Measurements from ENCODE around the gene ANAPC5.
"Not testable (repeated sequence)": the region's sequence is repeated elsewhere in the genome, so short reads cannot be mapped to it uniquely, and the experiment has no call there.

ANAPC5 gene

DNA sequence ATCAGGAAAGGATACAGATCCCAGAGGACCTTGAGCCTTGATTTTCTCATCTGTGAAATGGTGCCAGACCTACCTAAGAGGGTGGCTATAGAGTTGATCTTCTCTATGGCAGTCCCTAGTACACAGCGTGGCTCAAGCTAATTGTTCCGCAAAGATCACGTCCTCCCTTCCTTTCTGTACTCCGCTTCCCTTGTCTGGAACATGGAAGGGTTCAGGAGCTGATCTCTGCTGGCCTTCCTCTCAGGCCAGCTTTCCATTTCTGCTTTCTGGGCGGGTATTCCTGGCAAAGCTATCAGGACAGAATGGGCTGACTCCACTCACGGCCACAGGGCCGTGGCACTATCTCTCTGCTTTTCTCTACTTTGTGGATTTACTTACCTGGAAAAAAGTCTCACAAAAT is 62.2 kb downstream of the ANAPC5 start:
- Histone ChIP-seq H3K9ac (ENCODE audit: low read depth, low read length) (no peak overlapping the region), H3K36me3 (ENCODE audit: insufficient read depth, low read depth, low read length) (peaks cover 8% of the 10 kb centered on the region; the same call in 1 of the 2 replicates), H3K27me3 (ENCODE audit: insufficient read depth, low read length) (no peaks in the 10 kb centered on the region)

DNA sequence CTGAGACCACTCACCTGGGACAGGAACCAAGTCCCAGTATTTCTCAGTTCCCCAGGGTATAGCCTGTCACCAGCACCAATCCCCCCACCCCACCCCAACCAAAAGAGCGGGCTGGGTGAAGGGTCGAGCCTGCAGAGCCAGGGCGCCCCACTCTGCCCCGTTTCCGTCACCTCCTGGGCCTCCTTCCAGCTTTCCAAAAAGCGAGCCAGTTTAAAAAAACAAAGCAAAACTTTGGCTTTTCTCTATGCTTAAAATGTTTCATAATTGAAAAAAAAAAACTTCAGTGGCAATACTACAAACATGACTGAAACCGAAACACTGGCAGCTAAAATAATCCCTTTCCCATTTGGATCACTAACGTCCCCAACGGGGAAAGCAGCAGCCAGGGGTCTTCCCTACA is 63.2 kb downstream of the ANAPC5 start:
- Histone ChIP-seq H3K27ac (ENCODE audit: low read length) (no peak overlapping the region), H3K4me1 (ENCODE audit: insufficient read depth, low read length) (peaks cover 6% of the 10 kb centered on the region; the same call in 1 of the 2 replicates), H3K4me3 (ENCODE audit: low read length) (no peak overlapping the region), H3K9ac (ENCODE audit: low read depth, low read length) (no peak overlapping the region), H3K36me3 (ENCODE audit: insufficient read depth, low read depth, low read length) (peaks cover 9% of the 10 kb centered on the region; the same call in 1 of the 2 replicates), H3K9me3 (ENCODE audit: insufficient read depth, low read depth, low read length) (no peaks in the 10 kb centered on the region), H3K27me3 (ENCODE audit: insufficient read depth, low read length) (no peaks in the 10 kb centered on the region)

More for the DNA sequence above, 62.2 kb downstream of the ANAPC5 start:
- Histone ChIP-seq H3K4me1 (ENCODE audit: insufficient read depth, low read length) (peaks cover 6% of the 10 kb centered on the region; the same call in 1 of the 2 replicates), H3K27ac (ENCODE audit: low read length) (no peak overlapping the region), H3K4me3 (ENCODE audit: low read length) (no peak overlapping the region), H3K9me3 (ENCODE audit: insufficient read depth, low read depth, low read length) (no peaks in the 10 kb centered on the region)

DNA sequence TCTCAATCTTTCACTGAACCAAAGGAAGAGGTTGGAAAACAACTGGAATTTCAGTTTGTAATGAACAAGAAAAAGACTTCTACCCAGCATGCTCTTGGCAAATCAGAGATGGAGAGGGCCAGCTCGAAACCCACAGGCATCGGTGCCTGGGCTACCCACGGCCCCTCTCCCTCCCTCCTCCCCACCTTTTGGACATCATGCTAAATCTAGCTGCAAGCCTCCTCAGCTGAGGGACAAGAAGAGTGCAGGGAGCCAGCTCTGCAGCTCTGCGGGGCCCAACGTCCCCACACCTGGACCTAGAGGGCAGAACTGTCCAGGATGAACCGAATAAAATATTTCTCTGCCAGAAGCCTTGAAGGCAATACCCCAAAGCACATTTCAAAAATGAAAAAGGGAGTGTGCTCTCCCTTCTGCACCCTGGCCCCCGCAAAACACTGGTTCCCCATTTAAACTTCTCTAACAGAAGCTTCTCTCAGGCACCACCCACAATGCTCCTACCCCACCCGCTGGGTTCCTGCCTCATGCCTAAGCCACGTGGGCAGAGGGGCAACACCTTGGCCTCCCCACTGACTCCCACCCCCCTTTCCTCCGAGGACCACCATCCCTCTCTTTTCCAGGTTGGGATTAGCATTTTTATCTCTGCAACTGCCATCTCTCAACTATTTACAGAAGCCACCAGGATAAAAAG is 63.9 kb downstream of the ANAPC5 start:
- Histone ChIP-seq H3K27ac (ENCODE audit: low read length) (no peak overlapping the region), H3K4me1 (ENCODE audit: insufficient read depth, low read length) (peaks cover 6% of the 10 kb centered on the region; the same call in 1 of the 2 replicates)

DNA sequence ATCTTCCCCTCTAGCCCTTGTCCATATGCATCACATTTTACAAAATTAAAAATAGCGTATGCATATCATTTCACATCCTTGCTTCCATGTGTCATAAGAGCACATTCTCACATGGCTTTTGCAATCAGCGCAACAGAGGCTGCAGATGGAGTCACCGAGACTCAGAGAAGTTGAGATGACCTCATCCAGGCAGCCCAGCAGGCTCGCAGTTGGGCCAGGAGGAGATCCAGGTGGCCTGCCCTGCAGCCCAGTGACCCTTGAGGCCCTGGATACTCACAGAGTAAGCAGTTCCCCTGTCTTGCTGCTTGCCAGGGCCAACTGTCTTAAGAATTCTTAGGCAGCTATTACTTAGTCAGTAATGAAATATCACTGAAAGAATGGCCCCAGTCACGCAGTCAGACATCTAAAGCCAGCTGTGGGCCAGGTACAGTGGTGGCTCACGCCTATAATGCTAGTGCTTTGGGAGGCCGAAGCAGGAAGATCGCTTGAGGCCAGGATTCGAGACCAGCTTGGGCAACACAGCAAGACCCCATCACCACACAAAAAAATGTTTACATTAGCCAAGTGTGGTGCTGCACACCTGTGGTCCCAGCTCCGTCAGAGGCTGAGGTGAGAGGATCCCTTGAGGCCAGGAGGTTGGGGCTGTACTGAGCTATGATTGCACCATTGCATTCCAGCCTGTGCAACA is 64.8 kb downstream of the ANAPC5 start:
- Histone ChIP-seq H3K27me3 (ENCODE audit: insufficient read depth, low read length) (no peaks in the 10 kb centered on the region), H3K4me3 (ENCODE audit: low read length) (no peak overlapping the region), H3K4me1 (ENCODE audit: insufficient read depth, low read length) (peaks cover 6% of the 10 kb centered on the region; the same call in 1 of the 2 replicates), H3K9ac (ENCODE audit: low read depth, low read length) (no peak overlapping the region), H3K36me3 (ENCODE audit: insufficient read depth, low read depth, low read length) (peaks cover 8% of the 10 kb centered on the region; the same call in 1 of the 2 replicates), H3K27ac (ENCODE audit: low read length) (no peak overlapping the region), H3K9me3 (ENCODE audit: insufficient read depth, low read depth, low read length) (no peaks in the 10 kb centered on the region)

More for the DNA sequence above, 63.9 kb downstream of the ANAPC5 start:
- H3K36me3 ChIP-seq (ENCODE audit: insufficient read depth, low read depth, low read length), result peaks cover 12% of the 10 kb centered on the region; the same call in 1 of the 2 replicates
- no peaks in the 10 kb centered on the region for H3K9me3 ChIP-seq (ENCODE audit: insufficient read depth, low read depth, low read length)
- H3K27me3 ChIP-seq (ENCODE audit: insufficient read depth, low read length), result no peaks in the 10 kb centered on the region
- no peak overlapping the region for H3K9ac ChIP-seq (ENCODE audit: low read depth, low read length)
- no peak overlapping the region for H3K4me3 ChIP-seq (ENCODE audit: low read length)

DNA sequence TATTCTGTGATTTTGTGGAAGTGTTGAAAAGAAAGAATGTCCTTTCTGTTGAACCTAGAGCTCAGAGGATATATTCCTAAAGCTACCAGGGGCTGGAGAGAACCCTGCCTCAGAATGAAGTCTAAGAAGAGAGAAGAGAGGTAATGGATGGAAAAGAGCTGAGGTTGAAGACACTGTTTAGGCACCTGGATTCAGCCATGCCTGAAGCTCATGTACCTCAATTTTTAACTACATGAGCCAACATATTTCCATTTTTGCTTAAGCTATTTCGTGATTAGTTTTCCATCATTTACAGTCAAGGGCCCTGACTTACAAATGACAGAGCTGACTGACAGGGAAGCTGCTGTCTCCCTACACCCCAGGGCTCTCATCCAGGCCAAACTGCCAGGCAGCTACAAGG is 66.4 kb downstream of the ANAPC5 start:
- Histone ChIP-seq H3K27ac (ENCODE audit: low read length) (no peak overlapping the region), H3K4me1 (ENCODE audit: insufficient read depth, low read length) (peaks cover 9% of the 10 kb centered on the region), H3K36me3 (ENCODE audit: insufficient read depth, low read depth, low read length) (0 out of 2 replicates have a peak, but pooled peaks cover 4% of the 10 kb centered on the region), H3K9me3 (ENCODE audit: insufficient read depth, low read depth, low read length) (no peaks in the 10 kb centered on the region), H3K4me3 (ENCODE audit: low read length) (no peak overlapping the region), H3K9ac (ENCODE audit: low read depth, low read length) (no peak overlapping the region), H3K27me3 (ENCODE audit: insufficient read depth, low read length) (no peaks in the 10 kb centered on the region)

DNA sequence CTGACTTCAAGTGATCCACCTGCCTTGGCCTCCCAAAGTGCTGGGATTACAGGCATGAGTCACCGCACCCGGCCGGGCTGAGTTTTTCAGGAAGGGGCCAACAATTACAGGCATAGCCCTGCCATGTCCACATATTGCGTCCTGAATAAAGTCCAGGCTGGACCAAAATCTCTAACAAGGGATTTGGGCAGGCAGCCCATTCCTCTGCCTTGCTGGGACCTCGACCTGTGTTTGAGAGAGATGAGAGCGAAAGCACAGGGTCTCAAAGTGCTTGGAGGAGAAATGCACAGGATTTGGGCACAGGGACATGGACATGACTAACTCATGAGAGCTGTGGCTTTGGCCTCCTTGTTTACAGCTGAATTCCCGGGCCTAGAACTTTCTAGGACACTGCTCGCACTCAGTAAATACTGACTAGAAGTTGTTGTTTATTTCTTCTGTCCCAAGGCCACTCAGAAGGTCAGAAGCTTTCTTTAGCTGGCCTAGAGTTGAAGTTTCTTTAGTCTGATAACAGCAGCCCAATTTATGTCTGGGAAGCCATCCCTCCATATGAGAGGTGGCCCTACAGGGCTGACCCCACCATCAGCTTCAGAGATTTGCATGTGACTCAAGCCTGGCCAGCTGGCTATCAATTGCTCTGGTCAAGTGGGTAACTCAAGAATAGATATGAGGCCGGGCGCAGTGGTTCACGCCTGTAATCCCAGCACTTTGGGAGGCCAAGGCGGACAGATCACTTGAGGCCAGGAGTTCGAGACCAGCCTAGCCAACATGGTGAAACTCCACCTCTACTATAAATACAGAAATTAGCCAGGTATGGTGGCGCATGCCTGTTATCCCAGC is 67.4 kb downstream of the ANAPC5 start:
- Histone ChIP-seq H3K9me3 (ENCODE audit: insufficient read depth, low read depth, low read length) (no peaks in the 10 kb centered on the region), H3K27me3 (ENCODE audit: insufficient read depth, low read length) (no peaks in the 10 kb centered on the region), H3K4me3 (ENCODE audit: low read length) (no peak overlapping the region), H3K36me3 (ENCODE audit: insufficient read depth, low read depth, low read length) (0 out of 2 replicates have a peak, but pooled peaks cover 4% of the 10 kb centered on the region), H3K4me1 (ENCODE audit: insufficient read depth, low read length) (peaks cover 9% of the 10 kb centered on the region), H3K9ac (ENCODE audit: low read depth, low read length) (no peak overlapping the region), H3K27ac (ENCODE audit: low read length) (no peak overlapping the region)

DNA sequence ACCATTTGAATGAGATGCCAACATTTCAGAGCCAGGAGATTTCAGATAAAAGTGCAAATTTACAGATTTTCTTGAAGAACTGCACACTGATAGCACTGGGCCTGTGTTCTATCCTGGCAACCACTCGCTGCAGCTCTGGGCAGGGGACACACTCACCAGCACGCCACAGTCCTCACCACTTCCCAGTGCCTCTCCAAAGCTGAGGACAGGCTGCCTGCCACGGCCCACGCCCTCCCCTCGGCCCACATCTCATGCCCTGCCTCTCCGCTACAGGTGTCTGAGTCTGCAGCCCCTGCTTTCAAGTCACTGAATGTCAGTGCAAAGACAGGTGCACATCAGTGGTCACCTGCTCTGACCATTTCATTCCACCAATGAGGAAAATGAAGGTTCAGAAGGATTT is 68.4 kb downstream of the ANAPC5 start:
- no peak overlapping the region for H3K4me3 ChIP-seq (ENCODE audit: low read length)
- H3K9me3 ChIP-seq (ENCODE audit: insufficient read depth, low read depth, low read length), result no peaks in the 10 kb centered on the region
- H3K9ac ChIP-seq (ENCODE audit: low read depth, low read length), result no peak overlapping the region
- H3K4me1 ChIP-seq (ENCODE audit: insufficient read depth, low read length), result peaks cover 9% of the 10 kb centered on the region
- 0 out of 2 replicates have a peak, but pooled peaks cover 4% of the 10 kb centered on the region for H3K36me3 ChIP-seq (ENCODE audit: insufficient read depth, low read depth, low read length)
- no peak overlapping the region for H3K27ac ChIP-seq (ENCODE audit: low read length)
- H3K27me3 ChIP-seq (ENCODE audit: insufficient read depth, low read length), result no peaks in the 10 kb centered on the region

DNA sequence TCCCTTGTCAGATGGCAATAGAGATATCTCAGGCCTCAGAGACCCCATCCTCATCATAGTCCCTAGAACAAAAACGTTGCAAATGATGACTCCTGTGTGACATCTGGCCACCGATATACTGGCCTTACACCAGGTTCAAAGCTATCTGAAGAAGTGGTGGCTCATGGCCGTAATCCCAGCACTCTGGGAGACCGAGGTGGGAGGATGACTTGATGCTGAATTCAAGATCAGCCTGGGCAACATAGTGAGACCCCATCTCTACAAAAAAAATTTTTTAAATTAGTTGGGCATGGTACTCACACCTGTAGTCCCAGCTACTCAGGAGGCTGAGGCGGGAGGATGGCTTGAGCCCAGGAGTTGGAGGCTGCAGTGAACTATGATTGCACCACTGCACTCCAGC is 68.8 kb downstream of the ANAPC5 start:
- Histone ChIP-seq H3K4me1 (ENCODE audit: insufficient read depth, low read length) (peaks cover 7% of the 10 kb centered on the region), H3K9me3 (ENCODE audit: insufficient read depth, low read depth, low read length) (no peaks in the 10 kb centered on the region), H3K4me3 (ENCODE audit: low read length) (no peak overlapping the region), H3K27ac (ENCODE audit: low read length) (no peak overlapping the region), H3K27me3 (ENCODE audit: insufficient read depth, low read length) (no peaks in the 10 kb centered on the region), H3K9ac (ENCODE audit: low read depth, low read length) (no peak overlapping the region), H3K36me3 (ENCODE audit: insufficient read depth, low read depth, low read length) (0 out of 2 replicates have a peak, but pooled peaks cover 7% of the 10 kb centered on the region)

DNA sequence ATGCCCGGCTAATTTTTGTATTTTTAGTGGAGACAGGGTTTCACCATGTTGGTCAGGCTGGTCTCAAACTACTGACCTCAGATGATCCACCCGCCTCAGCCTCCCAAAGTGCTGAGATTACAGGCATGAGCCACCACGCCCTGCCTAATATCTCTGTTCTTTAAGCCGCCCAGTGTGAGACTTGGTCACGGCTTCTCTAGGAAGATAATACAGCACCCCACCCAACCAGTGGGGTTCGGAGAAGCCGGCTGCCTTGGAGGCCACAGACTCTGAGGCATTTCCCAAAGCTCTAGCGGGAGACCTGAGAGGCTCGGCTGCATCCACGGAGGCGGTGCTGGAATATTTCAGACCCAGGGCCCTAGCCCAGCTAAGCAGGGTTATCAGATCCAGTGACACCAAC is 69.3 kb downstream of the ANAPC5 start:
- H3K4me3 ChIP-seq (ENCODE audit: low read length); H3K27ac ChIP-seq (ENCODE audit: low read length); H3K4me1 ChIP-seq (ENCODE audit: insufficient read depth, low read length); H3K9ac ChIP-seq (ENCODE audit: low read depth, low read length); H3K9me3 ChIP-seq (ENCODE audit: insufficient read depth, low read depth, low read length); H3K27me3 ChIP-seq (ENCODE audit: insufficient read depth, low read length): not testable (repeated sequence)
- 0 out of 2 replicates have a peak, but pooled peaks cover 11% of the 10 kb centered on the region for H3K36me3 ChIP-seq (ENCODE audit: insufficient read depth, low read depth, low read length)

DNA sequence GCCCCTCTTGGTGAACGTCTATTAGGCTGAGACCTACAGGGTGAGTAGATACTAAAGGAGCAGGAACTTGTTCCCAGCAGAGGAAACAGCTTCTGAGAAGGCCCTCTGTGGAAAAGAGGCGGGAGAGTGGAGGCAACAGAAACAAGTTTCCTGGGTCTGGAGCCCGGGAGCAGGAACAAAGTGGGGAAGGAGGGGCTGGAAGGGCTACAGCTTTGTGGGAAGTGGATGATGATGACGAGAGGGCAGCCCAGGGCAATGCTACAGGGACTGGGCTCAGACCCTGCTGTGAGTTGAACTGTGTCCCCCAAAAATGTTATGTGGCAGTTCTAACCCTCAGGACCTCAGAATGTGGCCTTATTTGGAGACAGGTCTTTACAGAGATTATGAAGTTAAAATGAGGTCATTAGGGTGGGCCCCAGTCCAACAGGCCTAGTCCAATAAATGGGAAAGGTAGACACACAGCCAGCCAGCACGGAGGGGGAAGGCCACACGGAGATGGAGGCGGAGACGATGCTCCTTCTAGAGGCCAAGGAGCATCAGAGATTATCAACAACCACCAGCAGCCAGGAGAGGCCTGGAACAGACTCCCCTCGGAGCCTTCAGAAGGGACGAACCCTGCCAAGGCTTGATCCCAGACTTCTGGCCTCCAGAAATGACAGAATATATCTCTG is 70.0 kb downstream of the ANAPC5 start:
- Histone ChIP-seq H3K4me1 (ENCODE audit: insufficient read depth, low read length) (peaks cover 3% of the 10 kb centered on the region), H3K27ac (ENCODE audit: low read length) (no peak overlapping the region), H3K9me3 (ENCODE audit: insufficient read depth, low read depth, low read length) (no peaks in the 10 kb centered on the region), H3K27me3 (ENCODE audit: insufficient read depth, low read length) (no peaks in the 10 kb centered on the region), H3K9ac (ENCODE audit: low read depth, low read length) (no peak overlapping the region), H3K36me3 (ENCODE audit: insufficient read depth, low read depth, low read length) (0 out of 2 replicates have a peak, but pooled peaks cover 14% of the 10 kb centered on the region), H3K4me3 (ENCODE audit: low read length) (no peak overlapping the region)

DNA sequence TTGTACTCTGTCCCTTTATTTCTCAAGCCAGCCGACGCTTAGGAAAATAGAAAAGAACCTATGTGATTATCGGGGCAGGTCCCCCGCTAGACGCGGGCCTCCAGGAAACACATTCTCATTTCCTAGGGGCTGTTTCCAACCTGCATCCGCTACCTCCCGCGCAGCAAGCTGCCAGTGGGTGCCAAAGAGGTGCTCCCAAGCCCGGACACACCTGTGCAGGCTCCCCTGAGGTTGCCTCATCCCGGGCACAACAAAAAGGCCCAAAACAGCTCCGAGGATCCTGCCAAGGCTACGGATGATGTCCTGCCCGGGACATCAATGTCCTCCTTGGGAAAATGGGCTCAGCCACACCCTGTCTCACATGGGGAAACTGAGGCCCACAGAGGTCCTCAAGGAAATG is 71.1 kb downstream of the ANAPC5 start:
- H3K27me3 ChIP-seq (ENCODE audit: insufficient read depth, low read length); H3K4me1 ChIP-seq (ENCODE audit: insufficient read depth, low read length); H3K27ac ChIP-seq (ENCODE audit: low read length); H3K9me3 ChIP-seq (ENCODE audit: insufficient read depth, low read depth, low read length): not testable (repeated sequence)
- H3K9ac ChIP-seq (ENCODE audit: low read depth, low read length), result 0 out of 2 replicates have a peak overlapping the region, but pooled peaks have one; percentile 27
- H3K4me3 ChIP-seq (ENCODE audit: low read length), result peak overlapping the region; percentile 1; the same call in 1 of the 2 replicates
- H3K36me3 ChIP-seq (ENCODE audit: insufficient read depth, low read depth, low read length), result 0 out of 2 replicates have a peak, but pooled peaks cover 14% of the 10 kb centered on the region
